Neural cell (in vitro differentiated cells): ENCODE data around the gene DERL3. TPM values are rescaled to one million over a fixed set of nuclear protein-coding genes. Genes with fewer than 3 reads are reported as not detected.

Source experiments
- H2AFZ ChIP-seq: fragments of 200-600, 300-800 bp; sonication (generic), shearing (Covaris generic); 2 replicates; pipeline ENCODE4 v1.6.0; 2014; ENCODE audit warnings: low read depth, mild to moderate bottlenecking, antibody characterized with exemption, low read length, moderate library complexity
- H3F3A ChIP-seq: fragments of 200-600 bp; shearing (Covaris generic); 2 replicates; pipeline ENCODE4 v1.6.1; 2016; ENCODE audit warnings: mild to moderate bottlenecking, moderate library complexity, mixed read lengths, antibody characterized with exemption, low read length; ENCODE audit not compliant: insufficient read depth, poor library complexity, severe bottlenecking
- H3K27ac ChIP-seq: fragments of 200-600, 300-800 bp; sonication (generic), shearing (Covaris generic); 2 replicates; pipeline ENCODE4 v1.5.1; 2014; ENCODE audit warnings: mild to moderate bottlenecking, low read length, moderate library complexity
- H3K27me3 ChIP-seq: fragments of 300-800, 200-600 bp; sonication (generic), shearing (Covaris generic); 2 replicates; pipeline ENCODE4 v1.6.0; 2014; ENCODE audit warnings: mild to moderate bottlenecking, low read depth, low read length, moderate library complexity; ENCODE audit not compliant: insufficient read depth
- H3K36me3 ChIP-seq: fragments of 300-800, 200-600 bp; sonication (generic), shearing (Covaris generic); 2 replicates; pipeline ENCODE4 v1.5.1; 2014; ENCODE audit warnings: mild to moderate bottlenecking, antibody characterized with exemption, low read length, moderate library complexity; ENCODE audit not compliant: insufficient read depth
- H3K4me2 ChIP-seq: fragments of 300-800, 200-600 bp; sonication (generic), shearing (Covaris generic); 2 replicates; pipeline ENCODE4 v1.6.0; 2014; ENCODE audit warnings: mild to moderate bottlenecking, low read length
- H3K4me3 ChIP-seq: fragments of 300-800, 200-600 bp; sonication (generic), shearing (Covaris generic); 2 replicates; pipeline ENCODE4 v1.5.1; 2014; ENCODE audit warnings: mild to moderate bottlenecking, low read length, moderate library complexity
- H3K79me2 ChIP-seq: fragments of 200-600 bp; shearing (Covaris generic); replicated peaks from 2 replicates; pipeline ENCODE4 v1.6.0; 2014; ENCODE audit warnings: mild to moderate bottlenecking, low read length, moderate library complexity; ENCODE audit not compliant: insufficient read depth
- H3K9ac ChIP-seq: fragments of 300-800, 200-600 bp; sonication (generic), shearing (Covaris generic); 2 replicates; pipeline ENCODE4 v1.6.1; 2016; ENCODE audit warnings: mild to moderate bottlenecking, low read length, mixed read lengths
- H3K9me2 ChIP-seq: fragments of 200-600 bp; shearing (Covaris generic); 2 replicates; pipeline ENCODE4 v1.6.1; 2016; ENCODE audit warnings: mild to moderate bottlenecking, low read length, mixed read lengths; ENCODE audit not compliant: insufficient read depth
- H3K9me3 ChIP-seq: fragments of 200-600, 300-800 bp; sonication (generic), shearing (Covaris generic); 2 replicates; pipeline ENCODE4 v1.6.1; 2016; ENCODE audit warnings: mild to moderate bottlenecking, mixed run types, low read length, moderate library complexity, mixed read lengths
- H4K20me1 ChIP-seq: fragments of 200-600 bp; shearing (Covaris generic); 2 replicates; pipeline ENCODE4 v1.6.1; 2016; ENCODE audit warnings: mild to moderate bottlenecking, mixed run types; ENCODE audit not compliant: insufficient read depth
- CTCF ChIP-seq: fragments of 450-650 bp; IDR thresholded peaks from 2 replicates; pipeline ENCODE4 v1.5.1; 2014; ENCODE audit warnings: antibody characterized with exemption, mild to moderate bottlenecking, moderate library complexity; ENCODE audit not compliant: poor library complexity, severe bottlenecking
- EP300 ChIP-seq: fragments of 450-650 bp; conservative IDR thresholded peaks from 2 replicates; pipeline ENCODE4 v1.6.1; 2014; ENCODE audit warnings: antibody characterized with exemption, mild to moderate bottlenecking, moderate library complexity; ENCODE audit not compliant: poor library complexity, severe bottlenecking
- EZH2 ChIP-seq: fragments of 200-600, 300-800 bp; shearing (Covaris generic), sonication (generic); IDR thresholded peaks from 2 replicates; pipeline ENCODE4 v1.6.1; 2014; ENCODE audit warnings: antibody characterized with exemption, low read length, borderline replicate concordance, mild to moderate bottlenecking; ENCODE audit not compliant: insufficient read depth, poor library complexity, severe bottlenecking
- MXI1 ChIP-seq: fragments of 450-650 bp; conservative IDR thresholded peaks from 2 replicates; pipeline ENCODE4 v1.6.1; 2014; ENCODE audit warnings: antibody characterized with exemption, mild to moderate bottlenecking; ENCODE audit not compliant: poor library complexity, severe bottlenecking
- POLR2AphosphoS5 ChIP-seq: IDR thresholded peaks from 2 replicates; pipeline ENCODE4 v1.6.1; 2012
- RAD21 ChIP-seq: fragments of 450-650 bp; conservative IDR thresholded peaks from 2 replicates; pipeline ENCODE4 v1.6.1; 2014; ENCODE audit warnings: antibody characterized with exemption, mild to moderate bottlenecking, moderate library complexity
- REST ChIP-seq: IDR thresholded peaks from 2 replicates; pipeline ENCODE4 v1.6.1; 2012; ENCODE audit warnings: borderline replicate concordance
- SMC3 ChIP-seq: fragments of 450-650 bp; conservative IDR thresholded peaks from 2 replicates; pipeline ENCODE4 v1.6.1; 2014; ENCODE audit warnings: antibody characterized with exemption, mild to moderate bottlenecking, moderate library complexity; ENCODE audit not compliant: poor library complexity
- TAF1 ChIP-seq: IDR thresholded peaks from 2 replicates; pipeline ENCODE4 v1.6.1; 2012; ENCODE audit warnings: low read depth
- polyA plus RNA-seq: library from polyadenylated mRNA; depleted of rRNA; stranded (reverse); fragments of >200 nt; gene quantifications from 2 replicates; pipeline ENCODE4 v1.2.3, GENCODE V29; 2014

Gene DERL3
- polyA plus RNA-seq, 1 donor from 2014 or later = 0.84 TPM

GRCh38 chr22:23833911-23834317 lies 4.9 kb downstream of the DERL3 start:
- Histone ChIP-seq H3K79me2 (peaks cover 12% of the 10 kb centered on the region), H3K36me3 (no peaks in the 10 kb centered on the region), H3K4me3 (no peak overlapping the region), H4K20me1 (no peaks in the 10 kb centered on the region), H3K27me3 (no peaks in the 10 kb centered on the region), H2AFZ (no peak overlapping the region), H3K9me3 (no peaks in the 10 kb centered on the region), H3K4me2 (no peak overlapping the region), H3K9me2 (no peaks in the 10 kb centered on the region), H3K27ac (no peak overlapping the region), H3F3A (no peaks in the 10 kb centered on the region), H3K9ac (no peak overlapping the region)
- TF ChIP-seq SMC3 (no peak), EP300 (no peak), RAD21 (no peak), POLR2AphosphoS5 (no peak), TAF1 (no peak), MXI1 (no peak), CTCF (no peak), REST (no peak), EZH2 (no peak)

GRCh38 chr22:23833017-23833751 lies 5.6 kb downstream of the DERL3 start:
- Histone ChIP-seq H3K4me2 (no peak overlapping the region), H3F3A (no peaks in the 10 kb centered on the region), H3K9ac (no peak overlapping the region), H3K4me3 (no peak overlapping the region), H3K36me3 (no peaks in the 10 kb centered on the region), H3K27ac (no peak overlapping the region), H3K9me3 (no peaks in the 10 kb centered on the region), H3K79me2 (peaks cover 12% of the 10 kb centered on the region), H3K27me3 (no peaks in the 10 kb centered on the region), H3K9me2 (no peaks in the 10 kb centered on the region), H4K20me1 (no peaks in the 10 kb centered on the region), H2AFZ (no peak overlapping the region)
- TF ChIP-seq REST (no peak), EZH2 (no peak), EP300 (no peak), CTCF (no peak)
